NCI-H748 (cell line): ENCODE measurements around the gene ZNF750.
A peak's percentile ranks its signal among the peaks of the same experiment; 100 is the strongest.

Experiments used
- DNase-seq: peaks from one replicate; lab custom pipeline; 2025; ENCODE audit not compliant: unreplicated experiment; lab: John Stamatoyannopoulos, UW

ZNF750 gene

GRCh38 chr17:82836823-82837357, 2.9 kb downstream of the ZNF750 start:
- DNase-seq: peak; percentile 81

GRCh38 chr17:82835766-82836512, 3.9 kb downstream of the ZNF750 start:
- DNase-seq: no peak

GRCh38 chr17:82835122-82835521, 4.7 kb downstream of the ZNF750 start:
- DNase-seq: no peak

- DNase-seq: no peak
Measured at GRCh38 chr17:82832881-82833475, 6.8 kb downstream of the ZNF750 start.

- DNase-seq: no peak
Measured at GRCh38 chr17:82832411-82832810, 7.4 kb downstream of the ZNF750 start.

GRCh38 chr17:82831818-82832200, 8.0 kb downstream of the ZNF750 start:
- DNase-seq: no peak

DNA sequence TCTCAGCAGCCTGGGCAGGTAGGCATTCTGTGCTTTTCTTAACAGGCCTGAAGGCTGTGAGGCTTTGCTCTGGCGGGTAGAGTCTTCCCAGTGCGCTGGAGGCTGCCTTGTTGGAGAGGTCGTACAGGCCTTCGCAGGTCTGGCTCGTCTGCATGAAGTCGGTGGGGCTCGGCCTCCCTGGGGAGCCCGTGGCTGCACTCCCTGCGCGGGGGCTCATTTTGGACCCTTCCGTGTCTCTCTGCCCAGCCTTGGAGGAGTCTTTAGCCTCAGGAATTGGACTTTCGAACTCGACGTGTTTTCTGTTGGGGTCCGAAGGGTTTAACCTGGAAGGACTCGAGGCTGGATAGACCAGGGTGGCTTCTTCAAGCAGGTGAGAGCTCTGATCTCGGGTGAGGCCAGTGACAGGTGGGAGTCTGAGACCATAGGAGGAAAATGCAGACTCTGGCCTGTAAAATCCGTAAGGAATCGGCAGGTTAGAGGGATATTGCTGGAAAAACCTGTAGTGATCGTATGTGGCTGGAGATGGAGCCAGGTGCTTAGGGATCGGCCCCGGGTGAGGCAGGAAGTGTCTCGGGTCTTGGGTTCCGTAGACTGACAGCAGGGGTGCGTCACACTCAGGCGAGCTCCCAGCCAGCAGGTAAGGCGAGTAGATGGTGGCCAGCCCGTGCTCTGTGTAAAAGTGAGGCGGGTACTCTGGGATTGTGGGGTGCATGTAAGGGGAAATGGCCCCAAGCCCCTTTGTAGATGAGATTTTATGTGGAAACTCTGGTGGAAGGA, 8.6 kb downstream of the ZNF750 start:
- no peak for DNase-seq

GRCh38 chr17:82830249-82830661, 9.6 kb downstream of the ZNF750 start:
- DNase-seq: peak; percentile 10

DNA sequence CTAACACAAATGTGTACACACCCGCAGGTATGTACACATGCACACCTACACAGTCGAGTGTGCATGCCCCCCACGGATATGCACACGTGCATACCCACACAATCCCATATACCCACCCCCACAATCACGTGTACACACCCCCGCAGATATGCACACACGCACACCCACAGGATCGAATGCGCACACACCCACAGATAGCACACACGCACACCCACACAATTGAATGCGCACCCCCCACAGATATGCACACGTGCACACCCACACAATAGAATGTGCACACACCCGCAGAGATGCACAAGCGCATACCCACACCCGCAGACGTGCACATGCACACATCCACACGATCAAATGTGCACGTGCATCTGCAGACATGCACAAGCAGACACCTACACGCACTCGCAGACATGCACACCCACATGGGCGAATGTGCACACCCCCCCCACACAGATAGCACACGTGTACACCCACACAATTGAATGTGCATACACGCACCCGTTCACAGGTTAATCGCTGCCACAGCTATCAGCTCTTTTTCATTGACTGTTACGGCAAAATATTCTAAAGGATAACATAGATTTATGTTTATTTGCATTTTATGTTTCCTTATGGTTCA, 10.8 kb downstream of the ZNF750 start:
- no peak for DNase-seq

DNA sequence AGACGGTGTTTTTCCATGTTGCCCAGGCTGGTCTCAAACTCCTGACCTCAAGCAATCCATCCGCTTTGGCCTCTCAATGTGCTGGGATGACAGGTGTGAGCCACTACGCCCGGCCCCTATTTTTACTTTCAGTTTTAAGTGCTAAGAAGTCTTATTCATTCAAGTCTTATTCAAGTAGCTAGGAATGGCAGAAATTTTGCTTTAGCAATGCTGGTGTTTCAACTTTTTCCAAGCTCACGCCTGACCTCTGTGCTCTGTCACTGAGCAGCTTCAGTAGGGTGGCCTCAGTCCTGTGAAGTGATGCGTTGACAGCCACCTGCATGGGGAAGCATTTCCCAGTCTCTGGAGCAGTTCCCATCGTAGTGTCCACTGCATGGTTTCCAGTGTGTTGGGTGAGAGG, 12.9 kb downstream of the ZNF750 start:
- DNase-seq: no peak

DNA sequence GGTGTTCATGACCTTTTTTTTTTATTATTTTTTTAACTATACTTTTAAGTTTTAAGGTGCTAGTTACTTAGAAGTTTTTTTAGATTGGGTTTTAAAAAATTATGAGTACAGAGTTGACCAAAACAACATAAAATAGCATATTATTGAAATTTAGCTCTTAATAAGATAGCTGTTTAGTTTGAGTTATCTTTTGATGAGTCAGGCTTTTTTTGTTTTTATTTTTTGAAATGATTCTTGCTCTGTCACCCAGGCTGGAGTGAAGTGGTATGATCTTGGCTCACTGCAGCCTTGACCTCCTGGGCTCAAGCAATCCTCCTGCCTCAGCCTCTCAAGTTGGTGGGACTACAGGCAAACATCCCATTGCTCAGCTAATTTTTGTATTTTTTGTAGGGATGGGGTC, 13.6 kb downstream of the ZNF750 start:
- DNase-seq: no peak

DNA sequence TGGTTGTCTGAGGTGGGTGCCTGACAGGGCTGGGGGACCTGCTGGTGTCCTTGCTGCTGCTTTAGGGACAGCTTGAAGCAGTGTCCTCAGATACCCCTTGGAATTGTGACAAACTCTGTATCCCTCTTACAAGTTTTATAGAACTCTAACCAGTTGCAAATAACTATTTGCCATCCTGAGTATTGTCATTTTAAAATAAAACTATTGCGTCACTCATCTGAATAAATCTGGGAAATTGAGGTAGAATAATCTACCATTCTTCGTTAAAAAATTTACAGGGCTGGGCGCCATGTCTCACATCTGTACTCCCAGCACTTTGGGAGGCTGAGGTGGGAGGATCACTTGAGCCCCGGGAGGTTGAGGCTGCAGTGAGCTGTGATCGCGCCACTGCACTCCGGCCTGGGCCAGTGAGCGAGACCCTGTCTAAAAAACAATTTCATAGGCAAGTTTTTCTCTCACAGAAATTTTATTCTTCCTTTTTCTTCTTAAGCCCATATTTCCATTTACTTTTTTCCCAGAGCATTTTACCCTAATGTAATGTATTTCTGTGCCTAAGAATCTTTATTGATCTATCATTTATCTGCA, 14.2 kb downstream of the ZNF750 start:
- DNase-seq: no peak

GRCh38 chr17:82823004-82823403, 16.8 kb downstream of the ZNF750 start:
- DNase-seq: no peak

GRCh38 chr17:82822281-82822680, 17.5 kb downstream of the ZNF750 start:
- no peak for DNase-seq

DNA sequence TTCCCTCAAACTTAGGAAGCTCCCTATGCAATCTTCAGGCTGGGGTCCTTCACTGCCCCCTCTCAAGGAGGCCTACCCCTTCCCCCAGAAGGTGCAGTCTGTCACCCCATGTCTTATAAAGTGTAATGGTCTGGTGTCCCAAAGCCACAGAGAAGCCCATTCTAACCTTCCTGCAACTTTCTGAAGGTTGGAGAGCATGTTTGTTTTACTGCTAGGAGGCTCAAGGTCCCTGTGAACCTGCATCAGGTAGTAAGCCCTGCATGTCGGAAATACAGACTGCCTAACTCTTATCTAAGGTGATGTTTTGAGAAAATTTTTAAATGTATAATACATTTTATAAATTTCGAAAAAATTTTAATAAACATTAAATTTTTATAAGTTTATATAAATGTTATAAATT, 18.3 kb downstream of the ZNF750 start:
- DNase-seq: no peak

DNA sequence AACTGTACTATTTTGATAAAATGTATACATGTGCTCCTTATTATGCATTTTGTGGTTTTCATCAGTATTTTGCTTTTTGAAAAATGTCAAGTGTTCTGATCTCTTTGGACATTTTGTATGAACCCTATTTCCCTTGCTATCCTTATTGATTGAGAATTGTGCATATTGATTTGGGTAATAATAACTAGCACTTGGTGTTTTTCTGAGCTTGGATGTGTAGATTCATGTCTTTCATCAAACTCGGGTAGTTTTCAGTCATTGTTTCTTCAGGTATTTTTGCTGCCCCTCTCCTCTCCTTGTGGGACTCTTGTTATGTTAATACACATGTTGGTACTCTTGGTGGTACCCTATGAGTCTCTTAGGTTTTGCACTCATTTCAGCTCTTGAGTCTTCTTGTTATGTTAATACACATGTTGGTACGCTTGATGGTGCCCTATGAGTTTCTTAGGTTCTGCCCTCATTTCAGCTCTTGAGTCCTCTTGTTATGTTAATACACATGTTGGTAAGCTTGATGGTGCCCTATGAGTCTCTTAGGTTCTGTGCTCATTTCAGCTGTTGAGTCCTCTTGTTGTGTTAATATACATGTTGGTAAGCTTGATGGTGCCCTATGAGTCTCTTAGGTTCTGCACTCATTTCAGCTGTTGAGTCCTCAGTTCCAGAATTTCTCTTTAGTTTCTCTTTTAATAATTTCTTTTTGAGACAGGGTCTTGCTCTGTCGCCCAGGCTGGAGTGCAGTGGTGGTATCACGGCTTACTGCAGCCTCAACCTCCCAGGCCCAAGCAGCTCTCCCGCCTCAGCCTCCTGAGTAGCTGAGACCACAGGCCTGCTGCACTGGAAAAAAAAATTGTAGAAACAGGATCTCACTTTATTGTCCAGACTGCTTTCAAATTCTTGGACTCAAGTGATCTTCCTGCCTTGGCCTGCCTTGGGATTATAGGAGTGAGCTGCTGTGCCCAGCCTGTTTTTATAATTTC, 19.3 kb downstream of the ZNF750 start:
- no peak for DNase-seq

- no peak for DNase-seq
Measured at GRCh38 chr17:82817947-82818346, 21.9 kb downstream of the ZNF750 start.

DNA sequence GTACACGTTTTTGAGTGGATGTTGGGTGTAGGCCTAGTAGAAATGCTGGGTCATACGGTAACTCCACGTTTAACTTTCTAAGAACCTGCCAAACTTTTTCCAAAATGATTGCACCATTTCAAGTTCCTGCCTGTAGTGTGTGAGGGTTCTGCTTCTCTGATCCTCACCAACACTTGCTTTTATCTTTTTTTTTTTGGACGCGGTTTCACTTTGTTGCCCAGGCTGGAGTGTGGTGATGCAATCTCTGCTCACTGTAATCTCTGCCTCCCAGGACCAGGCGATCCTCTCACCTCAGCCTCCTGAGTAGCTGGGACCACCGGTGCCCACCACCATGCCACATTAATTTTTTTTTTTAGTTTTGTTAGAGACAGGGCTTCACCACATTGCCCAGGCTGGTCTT, 23.5 kb downstream of the ZNF750 start:
- DNase-seq: no peak

- no peak for DNase-seq
Measured at GRCh38 chr17:82815790-82816305, 24.0 kb downstream of the ZNF750 start.

- no peak for DNase-seq
Measured at GRCh38 chr17:82815354-82815753, 24.5 kb downstream of the ZNF750 start.
